Measurements from ENCODE around the gene KIF2C.

KIF2C gene

DNA sequence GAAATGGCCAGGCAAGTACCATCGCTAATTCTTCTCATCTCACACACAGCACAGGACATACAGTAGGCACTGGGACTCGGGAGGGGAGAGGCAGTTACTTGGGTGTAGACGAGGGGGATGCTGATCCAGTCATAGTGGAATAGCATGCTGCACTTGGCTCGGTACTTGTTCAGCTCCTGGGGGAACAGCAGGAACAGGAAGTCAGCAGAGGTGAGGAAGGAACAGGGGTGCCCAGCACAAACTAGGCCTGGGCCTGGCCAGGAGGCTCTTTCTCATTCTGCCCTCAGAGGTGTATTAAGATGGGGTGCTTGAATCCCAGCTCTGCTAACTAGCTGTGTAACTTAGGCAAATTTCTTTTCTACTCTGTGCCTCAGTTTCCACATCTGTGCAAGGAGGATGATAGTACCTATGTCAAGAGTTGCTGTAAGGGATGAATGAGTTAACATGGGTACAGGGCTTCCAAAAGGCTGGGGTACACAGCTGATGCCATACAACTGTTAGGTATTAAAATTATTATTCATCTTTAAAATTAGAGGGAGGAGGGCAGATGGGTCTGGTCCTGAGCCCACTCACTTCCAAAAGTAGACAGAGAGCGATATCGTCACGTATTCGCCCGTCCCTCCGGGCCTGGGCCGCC, 46.0 kb downstream of the KIF2C start:
- H3K4me3 ChIP-seq (ENCODE audit: low read depth, low read length), result no peak overlapping the region
- TF ChIP-seq, protein P1, sequence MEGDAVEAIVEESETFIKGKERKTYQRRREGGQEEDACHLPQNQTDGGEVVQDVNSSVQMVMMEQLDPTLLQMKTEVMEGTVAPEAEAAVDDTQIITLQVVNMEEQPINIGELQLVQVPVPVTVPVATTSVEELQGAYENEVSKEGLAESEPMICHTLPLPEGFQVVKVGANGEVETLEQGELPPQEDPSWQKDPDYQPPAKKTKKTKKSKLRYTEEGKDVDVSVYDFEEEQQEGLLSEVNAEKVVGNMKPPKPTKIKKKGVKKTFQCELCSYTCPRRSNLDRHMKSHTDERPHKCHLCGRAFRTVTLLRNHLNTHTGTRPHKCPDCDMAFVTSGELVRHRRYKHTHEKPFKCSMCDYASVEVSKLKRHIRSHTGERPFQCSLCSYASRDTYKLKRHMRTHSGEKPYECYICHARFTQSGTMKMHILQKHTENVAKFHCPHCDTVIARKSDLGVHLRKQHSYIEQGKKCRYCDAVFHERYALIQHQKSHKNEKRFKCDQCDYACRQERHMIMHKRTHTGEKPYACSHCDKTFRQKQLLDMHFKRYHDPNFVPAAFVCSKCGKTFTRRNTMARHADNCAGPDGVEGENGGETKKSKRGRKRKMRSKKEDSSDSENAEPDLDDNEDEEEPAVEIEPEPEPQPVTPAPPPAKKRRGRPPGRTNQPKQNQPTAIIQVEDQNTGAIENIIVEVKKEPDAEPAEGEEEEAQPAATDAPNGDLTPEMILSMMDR (IDR thresholded peaks at IDR 0.05; ENCODE audit: low read depth, low read length, missing control alignments), result no peak
- no peak for DNase-seq (ENCODE audit: low read depth)
- in situ Hi-C loops (cut with HindIII; ENCODE audit: low sequenced_read_pairs), result no loop called here

DNA sequence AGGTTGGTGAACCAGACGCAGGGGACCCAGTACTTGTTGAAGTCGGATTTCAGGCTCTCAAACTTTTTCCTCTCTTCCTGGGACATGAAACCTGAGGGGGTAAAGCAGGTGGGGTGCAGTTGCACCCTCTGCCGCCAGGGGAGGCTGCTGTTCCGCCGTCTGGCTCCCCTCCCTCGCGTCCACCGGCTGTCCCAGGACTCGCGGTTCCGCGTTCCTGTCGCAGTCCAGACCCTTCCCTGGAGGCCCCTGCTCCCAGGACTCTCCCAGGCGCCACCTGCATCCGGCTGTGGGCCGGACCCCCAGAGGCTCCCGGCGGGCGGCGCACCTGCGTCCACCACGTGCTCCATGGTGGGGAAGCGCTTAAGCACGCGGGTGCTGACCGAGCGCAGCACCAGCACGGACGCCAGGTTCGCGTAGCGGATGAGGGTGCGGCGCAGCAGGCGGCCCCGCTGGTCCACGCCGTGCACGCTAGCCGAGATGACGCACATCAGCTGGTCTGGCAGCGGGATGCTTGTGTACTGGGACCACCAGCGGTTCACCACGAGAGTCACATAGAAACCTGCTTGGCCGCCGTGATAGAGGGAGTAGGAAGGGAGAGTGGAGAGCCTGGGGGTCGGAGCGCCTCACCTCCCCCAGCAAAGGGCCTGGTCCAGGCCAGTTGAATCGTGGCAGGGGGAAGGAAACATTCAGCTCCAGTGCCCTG, 46.7 kb downstream of the KIF2C start:
- TF ChIP-seq, protein P1 (IDR thresholded peaks at IDR 0.05; ENCODE audit: low read depth, low read length, missing control alignments), result peak; percentile 99
- no peak for DNase-seq (ENCODE audit: low read depth)
- peak overlapping the region; percentile 28 for H3K4me3 ChIP-seq (ENCODE audit: low read depth, low read length)
- in situ Hi-C loops (cut with HindIII; ENCODE audit: low sequenced_read_pairs), result no loop called here

DNA sequence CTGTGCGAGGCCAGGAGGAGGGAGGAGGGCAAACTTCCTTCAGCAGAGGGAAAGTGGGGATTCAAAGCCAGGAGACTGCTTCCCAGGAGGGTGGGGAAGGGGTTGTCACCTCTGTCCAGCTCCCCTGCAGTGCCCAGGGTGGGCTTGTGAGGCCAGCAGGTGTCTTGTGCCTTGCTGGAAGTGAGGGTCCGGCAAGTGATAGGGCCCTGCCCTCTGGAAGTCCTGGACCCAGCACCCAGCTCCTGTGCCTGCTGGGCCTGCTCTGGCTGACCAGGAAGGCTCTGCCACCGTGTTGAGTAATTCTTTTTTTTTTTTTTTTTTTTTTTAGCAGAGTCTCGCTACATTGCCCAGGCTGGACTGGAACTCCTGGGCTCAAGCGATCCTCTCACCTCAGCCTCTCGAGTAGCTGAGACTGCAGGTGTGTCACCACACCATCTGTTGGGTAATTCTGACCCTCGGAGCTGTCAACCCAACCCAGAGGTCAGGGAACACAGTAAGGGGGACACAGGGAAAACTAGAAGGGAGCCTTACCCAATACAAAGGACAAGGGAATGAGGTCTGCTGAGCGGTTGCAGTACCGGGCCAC, 47.3 kb downstream of the KIF2C start:
- in situ Hi-C loops (cut with HindIII; ENCODE audit: low sequenced_read_pairs), result no loop called here
- DNase-seq (ENCODE audit: low read depth), result no peak
- TF ChIP-seq, protein P1 (IDR thresholded peaks at IDR 0.05; ENCODE audit: low read depth, low read length, missing control alignments), result no peak
- H3K4me3 ChIP-seq (ENCODE audit: low read depth, low read length), result no peak overlapping the region

DNA sequence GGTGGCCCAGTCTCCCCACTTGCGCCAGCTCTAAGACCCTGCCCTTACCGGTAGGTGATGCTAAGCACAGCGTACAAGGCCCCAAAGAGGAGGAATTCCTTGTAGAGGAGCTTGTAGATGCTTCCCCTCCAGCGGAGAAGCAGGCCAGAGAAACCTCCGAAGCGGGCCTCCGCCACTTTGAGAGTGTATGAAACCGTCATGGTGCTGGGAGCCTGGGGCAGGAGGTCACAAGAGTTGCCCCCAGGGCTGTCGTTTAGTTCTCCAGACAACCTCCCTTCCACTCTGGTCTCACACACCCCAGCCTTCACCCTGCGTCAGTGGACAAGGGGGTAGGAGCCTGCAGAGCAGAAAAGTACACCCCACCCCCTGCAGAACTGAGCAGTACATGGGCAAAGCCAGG, 47.9 kb downstream of the KIF2C start:
- TF ChIP-seq, protein P1 (IDR thresholded peaks at IDR 0.05; ENCODE audit: low read depth, low read length, missing control alignments), result no peak
- in situ Hi-C loops (cut with HindIII; ENCODE audit: low sequenced_read_pairs), result no loop called here
- no peak overlapping the region for H3K4me3 ChIP-seq (ENCODE audit: low read depth, low read length)
- no peak for DNase-seq (ENCODE audit: low read depth)

DNA sequence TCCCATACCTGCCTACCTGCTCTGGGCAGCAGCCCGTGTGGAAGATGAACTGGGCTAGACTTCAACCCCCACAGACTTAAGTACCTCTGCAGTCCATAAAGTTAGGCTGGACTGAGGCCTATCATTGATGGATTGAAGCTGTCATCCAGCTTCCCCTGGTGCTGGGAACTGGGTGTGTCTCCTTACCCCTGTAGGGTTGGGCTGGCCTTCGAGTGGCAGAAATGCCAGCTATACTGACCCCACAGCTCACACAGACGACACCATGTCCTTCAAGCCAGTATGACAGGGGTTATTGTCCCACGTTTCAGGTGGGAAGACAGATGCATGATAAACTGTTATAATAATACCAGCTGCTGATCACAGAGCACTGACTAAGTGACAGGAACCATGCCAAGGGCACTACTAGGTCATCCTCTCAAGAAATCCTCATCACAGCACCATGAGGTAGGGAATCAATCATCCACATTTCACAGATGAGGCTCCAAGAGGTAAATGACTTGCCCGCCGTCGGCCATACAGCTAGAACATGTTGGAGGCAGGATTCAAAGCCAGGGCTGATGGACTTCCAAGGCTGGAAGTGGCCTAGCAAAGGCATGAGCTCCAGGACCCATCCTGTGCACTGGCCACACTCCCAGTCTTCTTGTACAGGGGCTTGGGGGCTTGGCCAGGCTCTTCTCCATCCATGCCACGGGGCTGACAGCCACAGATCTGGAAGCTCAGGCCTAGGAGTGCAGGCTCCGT, 48.7 kb downstream of the KIF2C start, which contains the start of gene BEST4:
Gene BEST4, minus strand, starts transcription at position 51 of the 741 bp plus-strand sequence. CDS start 465 bp downstream, outside the sequence.
- no peak within 1 kb of the TSS for H3K4me3 ChIP-seq (ENCODE audit: low read depth, low read length)
- no peak for DNase-seq (ENCODE audit: low read depth)
- in situ Hi-C loops (cut with HindIII; ENCODE audit: low sequenced_read_pairs), result no loop called here
- TF ChIP-seq, protein P1 (IDR thresholded peaks at IDR 0.05; ENCODE audit: low read depth, low read length, missing control alignments), result no peak
